Colonic mucosa (tissue), 4 donors: Measurements from ENCODE around the gene PPARG. TPM values are rescaled to one million over a fixed set of nuclear protein-coding genes. Genes with fewer than 3 reads are reported as not detected.

Experiments used
- DNase-seq: peaks from one replicate; pipeline ENCODE4 v3.0.0-alpha.2; 2020
- H3K27ac ChIP-seq: fragments of 200-600 bp; one replicate; pipeline ENCODE4 v1.8.0; 2021
- H3K27me3 ChIP-seq: fragments of 200-600 bp; one replicate; pipeline ENCODE4 v1.8.0; 2021
- H3K36me3 ChIP-seq: fragments of 200-600 bp; one replicate; pipeline ENCODE4 v1.8.0; 2021
- H3K4me1 ChIP-seq: fragments of 200-600 bp; one replicate; pipeline ENCODE4 v1.8.0; 2021; ENCODE audit warnings: mild to moderate bottlenecking
- H3K4me3 ChIP-seq: fragments of 200-600 bp; one replicate; pipeline ENCODE4 v1.8.0; 2021
- H3K9ac ChIP-seq, 2 donors: one replicate each; pipeline ENCODE4 v1.7.0; 2013; ENCODE audit warnings: control low read depth in 2 of 2, low read depth in 2 of 2, low read length in 2 of 2
- H3K9me3 ChIP-seq: fragments of 200-600 bp; one replicate; pipeline ENCODE4 v1.8.0; 2021
- CTCF ChIP-seq: fragments of 200-600 bp; IDR thresholded peaks from one replicate; pipeline ENCODE4 v1.8.0; 2022; ENCODE audit warnings: antibody characterized with exemption, mild to moderate bottlenecking
- intact Hi-C: fragments of 100-400 bp; cut with DNase I; formaldehyde crosslinking; loops from one replicate; pipeline ENCODE4 v1.14.1; 2022
- total RNA-seq, 2 donors: library from RNA; stranded (reverse); fragmentation: NEBNext Ultra II Directional in 1 of 2; extraction: Animal tissue kit (Norgen Biotek cat#: 25700) in 1 of 2; gene quantifications; one replicate each; pipeline ENCODE4 v1.2.1, GENCODE V29; 2021
- donor health status: healthy.
- donor health status: DM: no; HTN: no; CAD: no.
- donor health status: DM: no; HTN: no; CAD: no.

PPARG gene
- 100 to 1,000 TPM in 1 of 2 donors, 10 to 100 TPM in 1; 85.2 to 169 TPM for total RNA-seq

GRCh38 chr3:12288182-12289129, at the start of gene PPARG:
PPARG (plus strand) TSS chr3:12289070; CDS start chr3:12379712, 90,642 bp downstream.
- H3K9ac ChIP-seq = peak within 1 kb of the TSS; percentile 88 to 94
- no peaks in the 10 kb centered on the region for H3K9me3 ChIP-seq
- no peaks in the 10 kb centered on the region for H3K36me3 ChIP-seq
- no peaks in the 10 kb centered on the region for H3K4me1 ChIP-seq
- peak within 1 kb of the TSS; percentile 83 for H3K27ac ChIP-seq
- peak; percentile 85 for DNase-seq
- H3K27me3 ChIP-seq = no peaks in the 10 kb centered on the region
- no peak for TF ChIP-seq CTCF
- intact Hi-C loops = no loop called here
- H3K4me3 ChIP-seq = peak within 1 kb of the TSS; percentile 83

- no peak overlapping the region for H3K27ac ChIP-seq
- intact Hi-C loops = no loop called here
- H3K36me3 ChIP-seq = no peaks in the 10 kb centered on the region
- no peak overlapping the region for H3K9ac ChIP-seq
- H3K4me3 ChIP-seq = no peak overlapping the region
- no peaks in the 10 kb centered on the region for H3K27me3 ChIP-seq
- H3K9me3 ChIP-seq = no peaks in the 10 kb centered on the region
- no peak for TF ChIP-seq CTCF
- no peak for DNase-seq
- peaks cover 7% of the 10 kb centered on the region for H3K4me1 ChIP-seq
Observed at GRCh38 chr3:12239301-12239700, 49.6 kb upstream of the PPARG start.

GRCh38 chr3:12242772-12243171, 46.1 kb upstream of the PPARG start:
- Histone ChIP-seq H3K4me1 (no peaks in the 10 kb centered on the region), H3K9me3 (no peaks in the 10 kb centered on the region), H3K9ac (no peak overlapping the region), H3K36me3 (no peaks in the 10 kb centered on the region), H3K27me3 (no peaks in the 10 kb centered on the region), H3K4me3 (no peak overlapping the region), H3K27ac (no peak overlapping the region)
- no peak for TF ChIP-seq CTCF
- intact Hi-C loops = no loop called here
- no peak for DNase-seq

- Histone ChIP-seq H3K9me3 (no peaks in the 10 kb centered on the region), H3K36me3 (no peaks in the 10 kb centered on the region), H3K9ac (no peak overlapping the region), H3K27ac (no peak overlapping the region), H3K4me1 (no peaks in the 10 kb centered on the region), H3K27me3 (no peaks in the 10 kb centered on the region), H3K4me3 (no peak overlapping the region)
- TF ChIP-seq CTCF = no peak
- intact Hi-C loops = no loop called here
- DNase-seq = no peak
Observed at GRCh38 chr3:12246497-12247163, 42.2 kb upstream of the PPARG start.

GRCh38 chr3:12247411-12247810, 41.5 kb upstream of the PPARG start:
- Histone ChIP-seq H3K4me3 (no peak overlapping the region), H3K9me3 (no peaks in the 10 kb centered on the region), H3K27ac (no peak overlapping the region), H3K27me3 (no peaks in the 10 kb centered on the region), H3K36me3 (no peaks in the 10 kb centered on the region), H3K4me1 (no peaks in the 10 kb centered on the region), H3K9ac (no peak overlapping the region)
- intact Hi-C loops = no loop called here
- no peak for DNase-seq
- no peak for TF ChIP-seq CTCF
